ENCODE data around the gene CNTN4.

- TF ChIP-seq CTCF (IDR thresholded peaks at IDR 0.05) = no peak
- no peak for TF ChIP-seq POLR2A (IDR thresholded peaks at IDR 0.05)
These were observed 764.5 kb downstream of the CNTN4 start for GRCh38 chr3:2863127-2863526.

Data from vagina (tissue), 2 donors.